Tibial artery (tissue), 4 donors: ENCODE results near the gene TMPRSS7.

Experiments used
- DNase-seq, 2 donors: peaks; one replicate each; pipeline ENCODE4 v3.0.0-alpha.2; 2019
- H3K27ac ChIP-seq, 2 donors: fragments of 200-600 bp; sonication (generic) in 1 of 2; 1 replicate in 1 of 2; 2 replicates in 1 of 2; pipeline ENCODE4 v1.5.1; 2018 to 2019; ENCODE audit warnings: mild to moderate bottlenecking in 1 of 2
- H3K27me3 ChIP-seq, 2 donors: fragments of 200-600 bp; sonication (generic) in 1 of 2; one replicate each; pipeline versions ENCODE4 v1.5.1 to v1.6.0; 2016 to 2019
- H3K36me3 ChIP-seq, 3 donors: fragments of 200-600 bp; sonication (generic) in 2 of 3; one replicate each; pipeline ENCODE4 v1.5.1; 2016 to 2019; ENCODE audit warnings: mild to moderate bottlenecking in 2 of 3
- H3K4me1 ChIP-seq, 4 donors: fragments of 200-600 bp; sonication (generic) in 2 of 4; 1 replicate in 3 of 4; 2 replicates in 1 of 4; pipeline ENCODE4 v1.5.1; 2016 to 2019
- H3K4me3 ChIP-seq, 2 donors: fragments of 200-600 bp; sonication (generic) in 1 of 2; 1 replicate in 1 of 2; 2 replicates in 1 of 2; pipeline ENCODE4 v1.5.1; 2018 to 2019; ENCODE audit warnings: mild to moderate bottlenecking in 2 of 2
- H3K9me3 ChIP-seq, 3 donors: fragments of 200-600 bp; sonication (generic) in 1 of 3; one replicate each; pipeline ENCODE4 v1.5.1; 2016 to 2019
- CTCF ChIP-seq, 2 experiments: fragments of 200-600 bp in 1 of 2; fragments of 450-650 bp in 1 of 2; IDR thresholded peaks; one replicate each; pipeline ENCODE4 v1.5.1; 2017 to 2019; ENCODE audit warnings: antibody characterized with exemption in 2 of 2, mild to moderate bottlenecking in 1 of 2, moderate library complexity in 1 of 2
- intact Hi-C: fragments of 100-400 bp; cut with DNase I; formaldehyde crosslinking; loops from one replicate; pipeline ENCODE4 v1.15.0; 2023; ENCODE audit warnings: low total_unique reads

The TMPRSS7 gene

GRCh38 chr3:112097378-112097777 is 62.8 kb downstream of the TMPRSS7 start:
- no peak for TF ChIP-seq CTCF (IDR thresholded peaks at IDR 0.05)
- intact Hi-C loops = no loop called here
- H3K4me3 ChIP-seq = no peak overlapping the region
- peaks cover 0 to 26% (median 4%) of the 10 kb centered on the region in 4 donors for H3K4me1 ChIP-seq
- no peak for DNase-seq
- H3K27ac ChIP-seq = no peak overlapping the region
- no peaks in the 10 kb centered on the region for H3K27me3 ChIP-seq
- H3K9me3 ChIP-seq = no peaks in the 10 kb centered on the region
- no peaks in the 10 kb centered on the region for H3K36me3 ChIP-seq

- no peak for TF ChIP-seq CTCF (IDR thresholded peaks at IDR 0.05)
- intact Hi-C loops = no loop called here
- peaks cover 0 to 17% (median 4%) of the 10 kb centered on the region in 4 donors for H3K4me1 ChIP-seq
- no peaks in the 10 kb centered on the region for H3K27me3 ChIP-seq
- no peak overlapping the region for H3K27ac ChIP-seq
- no peak for DNase-seq
- H3K9me3 ChIP-seq = no peaks in the 10 kb centered on the region
- H3K4me3 ChIP-seq = no peak overlapping the region
- peaks cover 0 to 6% (median 3%) of the 10 kb centered on the region in 3 donors for H3K36me3 ChIP-seq
Measured at GRCh38 chr3:112101916-112102315, 67.4 kb downstream of the TMPRSS7 start.

DNA sequence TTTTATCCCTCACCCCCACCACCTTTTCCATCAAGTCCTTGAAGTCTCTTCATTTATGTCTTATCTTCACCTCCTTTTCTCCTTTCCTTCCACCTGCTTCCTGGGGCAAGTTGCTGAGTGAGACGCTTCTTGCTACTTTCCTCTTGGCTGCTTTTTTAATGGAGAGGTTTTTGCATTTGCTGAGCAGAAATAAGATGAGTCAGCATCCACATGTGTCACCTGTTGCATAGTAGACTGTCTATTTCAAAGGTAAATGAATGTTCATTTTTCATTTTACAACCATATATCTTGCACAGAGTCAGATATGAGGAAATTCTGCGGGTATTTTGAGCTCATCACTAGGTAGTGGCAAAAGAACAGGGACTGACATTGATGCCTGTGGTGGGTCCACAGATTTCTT is 70.2 kb downstream of the TMPRSS7 start:
- Histone ChIP-seq H3K4me1 (no peaks in the 10 kb centered on the region), H3K27me3 (no peaks in the 10 kb centered on the region), H3K9me3 (no peaks in the 10 kb centered on the region), H3K4me3 (no peak overlapping the region), H3K27ac (no peak overlapping the region), H3K36me3 (peaks cover 3 to 6% (median 4%) of the 10 kb centered on the region in 3 donors)
- DNase-seq = no peak
- no peak for TF ChIP-seq CTCF (IDR thresholded peaks at IDR 0.05)
- intact Hi-C loops = no loop called here

DNA sequence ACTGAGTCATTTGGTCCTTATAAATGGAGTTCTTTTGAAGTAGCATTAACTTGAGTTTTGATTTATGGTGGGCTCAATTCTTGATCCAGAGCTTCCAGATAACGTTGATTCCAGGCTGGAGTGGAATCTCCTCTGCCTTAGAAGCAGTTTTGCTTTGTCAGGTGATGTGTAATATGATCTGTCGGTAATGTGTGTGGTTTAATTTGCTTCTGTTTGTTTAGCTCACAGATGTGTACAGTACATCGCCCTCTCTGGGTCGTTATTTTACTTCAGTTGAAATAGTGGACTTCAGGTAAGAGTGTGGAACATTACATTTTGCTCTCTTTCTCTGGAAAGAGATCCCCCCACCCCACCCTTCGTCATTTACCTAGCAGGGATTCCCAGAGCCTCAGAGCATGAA is 74.8 kb downstream of the TMPRSS7 start:
- Histone ChIP-seq H3K9me3 (no peaks in the 10 kb centered on the region), H3K4me1 (no peaks in the 10 kb centered on the region), H3K27ac (no peak overlapping the region), H3K27me3 (no peaks in the 10 kb centered on the region), H3K4me3 (no peak overlapping the region), H3K36me3 (peaks cover 6 to 7% (median 7%) of the 10 kb centered on the region in 3 donors)
- no peak for TF ChIP-seq CTCF (IDR thresholded peaks at IDR 0.05)
- intact Hi-C loops = no loop called here
- DNase-seq = no peak

- Histone ChIP-seq H3K4me1 (no peaks in the 10 kb centered on the region), H3K27me3 (no peaks in the 10 kb centered on the region), H3K27ac (no peak overlapping the region), H3K9me3 (no peaks in the 10 kb centered on the region), H3K36me3 (peaks cover 0 to 7% (median 7%) of the 10 kb centered on the region in 3 donors), H3K4me3 (no peak overlapping the region)
- DNase-seq = peak in 1 of 2 donors; percentile 34
- TF ChIP-seq CTCF (IDR thresholded peaks at IDR 0.05) = peak in 1 of 2 experiments; percentile 29
- intact Hi-C loops = no loop called here
Measured at GRCh38 chr3:112111785-112112402, 77.4 kb downstream of the TMPRSS7 start.
